ENCODE data around the gene ERICH2.

Gene ERICH2

DNA sequence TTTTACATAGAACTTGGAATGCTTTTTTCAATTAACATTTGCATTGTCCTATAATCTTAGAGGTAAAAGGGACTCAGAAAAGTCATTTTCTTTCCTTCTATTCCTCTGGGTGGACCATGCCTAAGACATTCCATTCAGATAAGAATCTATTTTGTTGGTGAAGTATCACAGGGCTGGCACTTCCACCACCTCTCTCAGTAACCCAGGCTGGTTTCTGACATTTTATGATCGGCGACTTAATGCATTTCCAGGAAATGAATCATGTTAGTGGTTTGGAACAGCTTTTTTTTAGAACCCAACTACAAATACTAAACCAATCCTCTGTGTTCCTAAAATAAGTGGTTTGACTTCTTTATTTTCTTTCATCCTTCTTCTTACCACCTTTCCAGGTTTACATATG, 73.5 kb downstream of the ERICH2 start:
- DNase-seq: peak; percentile 45

DNA sequence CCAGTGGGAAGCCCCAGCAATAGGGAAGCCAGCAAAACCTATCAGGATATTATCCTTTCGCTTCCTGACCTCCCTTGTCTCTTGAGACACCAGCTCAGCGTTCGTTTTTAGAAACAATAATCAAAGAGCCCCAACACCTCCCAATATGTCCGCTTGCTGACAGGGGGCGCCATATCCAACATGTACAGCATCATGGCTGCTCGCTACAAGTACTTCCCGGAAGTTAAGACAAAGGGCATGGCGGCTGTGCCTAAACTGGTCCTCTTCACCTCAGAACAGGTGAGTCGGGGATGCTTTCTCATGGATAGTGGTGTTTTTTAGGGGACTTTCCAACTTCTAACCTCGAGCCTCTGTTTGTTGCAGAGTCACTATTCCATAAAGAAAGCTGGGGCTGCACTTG, 75.2 kb downstream of the ERICH2 start:
- DNase-seq: peak; percentile 45

DNA sequence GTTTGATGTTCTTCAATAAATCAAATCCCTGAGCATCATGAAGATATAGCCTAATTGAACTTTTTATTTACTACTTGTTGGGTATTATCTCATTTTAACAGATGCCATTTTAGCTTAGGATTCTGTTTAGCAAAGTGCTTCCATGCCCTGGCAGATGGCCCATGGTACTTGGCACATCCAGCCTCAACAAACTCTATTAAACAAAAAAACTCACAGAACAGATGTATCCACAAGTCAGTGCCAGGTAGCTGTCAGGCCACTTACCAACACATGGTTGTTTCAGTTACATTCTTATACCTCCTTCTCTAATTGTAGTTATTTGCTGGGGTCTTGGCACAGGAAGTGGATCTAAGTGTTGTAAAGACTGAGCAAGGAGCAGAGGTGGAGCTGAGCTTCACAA, 76.1 kb downstream of the ERICH2 start:
- no peak for DNase-seq

DNA sequence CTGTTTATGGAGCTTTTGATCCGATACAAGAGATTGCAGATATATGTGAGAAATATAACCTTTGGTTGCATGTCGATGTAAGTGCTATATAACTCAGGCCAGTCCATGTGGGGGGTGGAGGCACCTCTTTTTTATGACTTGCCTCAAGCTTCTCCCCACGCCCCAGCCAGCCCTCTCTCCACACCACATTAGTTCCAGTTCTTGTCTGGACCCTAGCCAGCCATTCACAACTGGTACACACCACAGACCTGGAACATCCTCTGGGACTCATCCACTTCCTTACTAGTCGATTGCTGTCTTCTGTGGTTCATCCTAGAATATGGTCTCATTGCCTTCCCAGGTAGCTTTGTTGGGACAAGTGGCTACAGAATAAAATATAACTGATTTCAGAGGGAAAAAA, 77.5 kb downstream of the ERICH2 start:
- DNase-seq: no peak

All from hematopoietic multipotent progenitor cell treated with erythropoietin and hydrocortisone succinate and interleukin-3 and kit ligand, for 4 days (in vitro differentiated cells).